Suprapubic skin (tissue), 4 donors: ENCODE data around the gene CWC27.

ENCODE experiments used
- POLR2A ChIP-seq, 2 donors: fragments of 450-650 bp; IDR thresholded peaks; one replicate each; pipeline ENCODE4 v1.6.1; 2017; ENCODE audit warnings: antibody characterized with exemption in 2 of 2, mild to moderate bottlenecking in 2 of 2, moderate library complexity in 2 of 2
- POLR2AphosphoS5 ChIP-seq, 3 donors: sonication (generic); formaldehyde crosslinking; IDR thresholded peaks; one replicate each; pipeline ENCODE4 v1.6.1; 2017; ENCODE audit warnings: antibody characterized with exemption in 3 of 3
- TF ChIP-seq, protein P1 (sequence below), 2 donors: fragments of 200-600 bp in 1 of 2; fragments of 450-650 bp in 1 of 2; sonication (generic) in 1 of 2; IDR thresholded peaks; one replicate each; pipeline ENCODE4 v1.5.1; 2016 to 2019; ENCODE audit warnings: antibody characterized with exemption in 2 of 2, mild to moderate bottlenecking in 1 of 2, moderate library complexity in 1 of 2

DNA sequence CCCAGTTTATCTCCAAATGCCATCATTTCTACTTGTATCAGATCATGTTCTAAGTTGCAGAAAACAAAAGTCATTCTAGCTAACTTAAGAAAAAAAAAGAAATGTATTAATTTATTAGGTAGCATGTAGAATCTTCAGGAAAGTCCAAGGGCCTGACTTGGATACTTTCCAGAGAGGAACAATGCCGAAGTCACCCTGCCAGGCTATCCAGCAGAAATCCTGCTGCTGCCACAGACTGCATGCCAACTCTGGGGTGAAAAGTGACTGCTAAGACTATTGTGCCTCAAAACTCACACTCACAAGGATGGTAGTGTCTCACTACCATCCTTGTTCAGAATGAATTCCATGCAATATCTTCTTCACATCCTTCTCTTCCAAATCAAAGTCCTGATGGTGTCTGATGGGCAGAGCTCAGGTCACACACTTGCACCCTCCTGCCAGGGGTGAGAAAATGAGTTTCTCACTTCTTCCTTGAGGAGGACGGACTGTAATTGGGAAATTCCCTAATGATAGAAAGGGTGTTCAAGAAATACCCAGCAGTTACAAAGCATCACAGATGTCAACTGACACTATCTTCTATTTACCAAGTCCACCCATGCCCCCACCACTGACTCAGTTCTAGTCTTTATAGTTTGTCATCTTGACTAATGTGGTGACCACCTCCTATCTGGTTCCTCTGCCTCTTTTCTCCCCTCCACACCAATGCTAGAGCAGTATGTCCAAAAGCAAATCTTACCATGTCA is 279.4 kb downstream of the CWC27 start:
- TF ChIP-seq, protein P1, sequence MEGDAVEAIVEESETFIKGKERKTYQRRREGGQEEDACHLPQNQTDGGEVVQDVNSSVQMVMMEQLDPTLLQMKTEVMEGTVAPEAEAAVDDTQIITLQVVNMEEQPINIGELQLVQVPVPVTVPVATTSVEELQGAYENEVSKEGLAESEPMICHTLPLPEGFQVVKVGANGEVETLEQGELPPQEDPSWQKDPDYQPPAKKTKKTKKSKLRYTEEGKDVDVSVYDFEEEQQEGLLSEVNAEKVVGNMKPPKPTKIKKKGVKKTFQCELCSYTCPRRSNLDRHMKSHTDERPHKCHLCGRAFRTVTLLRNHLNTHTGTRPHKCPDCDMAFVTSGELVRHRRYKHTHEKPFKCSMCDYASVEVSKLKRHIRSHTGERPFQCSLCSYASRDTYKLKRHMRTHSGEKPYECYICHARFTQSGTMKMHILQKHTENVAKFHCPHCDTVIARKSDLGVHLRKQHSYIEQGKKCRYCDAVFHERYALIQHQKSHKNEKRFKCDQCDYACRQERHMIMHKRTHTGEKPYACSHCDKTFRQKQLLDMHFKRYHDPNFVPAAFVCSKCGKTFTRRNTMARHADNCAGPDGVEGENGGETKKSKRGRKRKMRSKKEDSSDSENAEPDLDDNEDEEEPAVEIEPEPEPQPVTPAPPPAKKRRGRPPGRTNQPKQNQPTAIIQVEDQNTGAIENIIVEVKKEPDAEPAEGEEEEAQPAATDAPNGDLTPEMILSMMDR (IDR thresholded peaks at IDR 0.05), result no peak
- TF ChIP-seq POLR2A (IDR thresholded peaks at IDR 0.05) (no peak), POLR2AphosphoS5 (IDR thresholded peaks at IDR 0.05) (no peak)
